ENCODE measurements around the gene PLCD1.

PLCD1 gene

GRCh38 chr3:38020342-38020726, 9.1 kb downstream of the PLCD1 start:
- no peak for TF ChIP-seq POLR2AphosphoS5 (IDR thresholded peaks at IDR 0.05; ENCODE audit: low read depth, low read length)
- FAIRE-seq = no peak
- no peak for DNase-seq (ENCODE audit: insufficient read length)

DNA sequence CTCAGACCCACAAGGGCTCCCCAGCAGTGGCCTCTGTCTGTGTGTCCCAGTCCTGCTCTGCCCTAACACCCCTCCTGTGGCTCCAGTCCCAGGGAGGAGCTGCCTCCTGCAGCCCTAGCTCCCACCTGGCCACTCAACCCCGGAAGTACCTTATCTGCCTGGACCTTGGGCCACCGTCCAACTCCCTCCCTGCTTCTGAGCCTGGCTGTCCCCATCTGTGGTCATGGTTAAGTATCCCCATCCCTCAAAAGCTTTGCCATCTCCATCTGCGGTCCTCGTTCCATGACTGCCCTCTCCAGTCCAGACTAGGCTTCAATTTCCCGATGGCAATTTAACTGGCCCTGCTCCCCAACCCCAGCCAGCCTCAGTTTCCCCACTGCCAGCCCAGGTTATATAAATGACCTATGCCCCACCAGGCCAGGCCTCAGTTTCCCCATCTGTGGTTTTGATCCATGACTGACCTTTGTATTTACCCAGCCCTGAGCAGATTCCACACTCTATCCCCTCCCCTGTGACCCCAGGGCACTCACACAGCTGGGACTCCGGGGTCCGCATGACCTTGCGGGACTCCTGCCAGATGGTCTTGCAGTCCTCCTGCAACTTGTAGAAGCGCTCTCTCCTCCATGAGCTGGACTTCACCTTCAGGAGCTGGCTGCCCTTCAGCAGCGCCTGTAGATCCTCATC, 9.6 kb downstream of the PLCD1 start:
- TF ChIP-seq TAF1 (IDR thresholded peaks at IDR 0.05; ENCODE audit: borderline replicate concordance, low read depth, low read length) = no peak
- no peak for TF ChIP-seq POLR2AphosphoS5 (IDR thresholded peaks at IDR 0.05; ENCODE audit: low read depth, low read length)
- no peak for TF ChIP-seq POLR2A (IDR thresholded peaks at IDR 0.05; ENCODE audit: low read depth, low read length)
- FAIRE-seq (no peak), DNase-seq (ENCODE audit: insufficient read length) (no peak)

DNA sequence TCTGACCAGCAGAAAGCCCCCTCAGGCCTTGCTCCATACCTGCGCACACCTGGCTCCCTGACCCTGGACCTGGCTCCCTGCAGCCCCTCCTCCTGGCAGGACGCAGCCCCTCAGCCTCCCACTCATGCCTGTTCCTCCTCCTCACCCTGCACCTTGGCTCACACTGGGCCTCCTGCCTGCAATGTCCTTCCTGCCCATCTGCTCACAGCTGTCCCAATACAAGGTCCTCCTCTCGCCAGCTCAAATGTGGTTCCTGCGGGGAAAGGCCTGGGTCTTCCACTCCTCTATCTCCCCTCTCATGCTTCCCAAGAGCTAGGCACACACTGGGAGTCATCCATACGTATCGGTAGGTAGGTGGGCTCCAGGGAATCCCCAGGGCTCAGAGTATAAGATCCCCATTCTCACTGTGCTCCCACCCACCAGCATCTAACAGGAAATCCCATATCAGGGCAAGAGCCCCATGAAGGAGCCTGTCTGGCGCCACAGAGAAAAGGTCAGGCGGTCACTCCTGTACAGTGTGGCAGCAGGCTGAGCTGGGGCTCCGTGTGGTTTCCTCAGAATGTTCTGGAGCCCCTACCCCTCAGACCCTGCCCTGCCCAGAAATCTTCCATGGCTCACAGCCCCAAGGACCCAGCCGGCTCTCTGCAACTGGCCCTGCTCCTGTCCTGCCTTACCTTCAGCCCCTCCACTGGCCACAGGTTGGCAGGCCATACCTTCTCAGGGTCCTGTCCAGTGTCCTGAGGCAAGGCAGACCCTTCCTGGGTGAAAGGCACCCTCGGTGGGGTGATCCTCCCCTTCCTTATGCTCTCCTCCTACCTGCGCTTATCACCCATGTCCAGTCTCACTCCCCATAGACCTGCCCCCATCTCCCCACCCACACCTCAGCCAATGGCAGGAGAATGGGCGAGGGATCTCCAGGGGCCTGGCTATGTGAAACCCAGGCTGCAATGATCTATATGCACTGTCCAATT, 10.9 kb downstream of the PLCD1 start:
- no peak for FAIRE-seq
- TF ChIP-seq POLR2AphosphoS5 (IDR thresholded peaks at IDR 0.05; ENCODE audit: low read depth, low read length) (no peak), TAF1 (IDR thresholded peaks at IDR 0.05; ENCODE audit: borderline replicate concordance, low read depth, low read length) (no peak), POLR2A (IDR thresholded peaks at IDR 0.05; ENCODE audit: low read depth, low read length) (no peak)

DNA sequence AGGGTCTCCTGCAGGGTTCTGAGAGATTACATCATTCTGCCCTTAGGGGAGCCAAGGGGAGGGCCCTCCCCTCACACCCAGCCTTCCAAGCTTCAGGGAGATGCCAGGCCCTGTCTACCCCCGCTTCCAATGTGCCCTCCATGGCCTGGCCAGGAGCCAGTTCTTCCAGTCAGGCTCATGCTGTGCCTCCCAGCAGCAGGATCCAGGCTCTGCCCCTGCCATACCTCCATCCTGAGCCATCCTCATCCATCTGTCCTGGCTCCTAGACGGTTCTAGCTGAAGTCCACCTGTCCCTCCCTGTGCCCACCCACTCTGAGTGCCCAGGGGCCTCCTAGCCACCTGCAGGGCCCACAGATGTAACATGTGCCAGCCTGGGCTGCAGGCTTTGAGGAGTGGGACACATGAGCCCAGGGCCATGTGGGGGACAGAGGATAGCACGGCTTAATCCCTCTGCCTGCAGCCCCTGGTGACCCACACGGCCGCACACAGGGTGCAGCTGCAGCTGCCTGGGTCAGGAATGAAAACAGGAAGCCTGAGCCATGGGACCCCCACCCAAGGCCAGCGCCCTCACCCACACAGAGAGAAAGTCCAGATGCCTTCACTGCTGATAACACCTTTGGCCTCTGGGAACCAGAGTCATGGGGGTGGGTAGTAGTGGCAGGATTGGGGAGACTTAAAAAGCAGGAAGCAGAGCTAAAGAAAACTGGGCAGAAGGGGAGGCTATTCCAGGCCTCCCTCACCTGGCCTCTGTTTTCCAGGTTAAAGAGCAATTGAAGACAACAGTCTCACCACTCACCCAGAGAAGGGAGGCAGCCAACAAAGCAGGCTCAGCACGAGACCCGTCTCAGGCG, 11.8 kb downstream of the PLCD1 start:
- no peak for DNase-seq (ENCODE audit: insufficient read length)
- TF ChIP-seq TAF1 (IDR thresholded peaks at IDR 0.05; ENCODE audit: borderline replicate concordance, low read depth, low read length) = no peak
- no peak for TF ChIP-seq POLR2AphosphoS5 (IDR thresholded peaks at IDR 0.05; ENCODE audit: low read depth, low read length)
- TF ChIP-seq POLR2A (IDR thresholded peaks at IDR 0.05; ENCODE audit: low read depth, low read length) = no peak
- FAIRE-seq = no peak

More for the DNA sequence above, 10.9 kb downstream of the PLCD1 start:
- no peak for DNase-seq (ENCODE audit: insufficient read length)

DNA sequence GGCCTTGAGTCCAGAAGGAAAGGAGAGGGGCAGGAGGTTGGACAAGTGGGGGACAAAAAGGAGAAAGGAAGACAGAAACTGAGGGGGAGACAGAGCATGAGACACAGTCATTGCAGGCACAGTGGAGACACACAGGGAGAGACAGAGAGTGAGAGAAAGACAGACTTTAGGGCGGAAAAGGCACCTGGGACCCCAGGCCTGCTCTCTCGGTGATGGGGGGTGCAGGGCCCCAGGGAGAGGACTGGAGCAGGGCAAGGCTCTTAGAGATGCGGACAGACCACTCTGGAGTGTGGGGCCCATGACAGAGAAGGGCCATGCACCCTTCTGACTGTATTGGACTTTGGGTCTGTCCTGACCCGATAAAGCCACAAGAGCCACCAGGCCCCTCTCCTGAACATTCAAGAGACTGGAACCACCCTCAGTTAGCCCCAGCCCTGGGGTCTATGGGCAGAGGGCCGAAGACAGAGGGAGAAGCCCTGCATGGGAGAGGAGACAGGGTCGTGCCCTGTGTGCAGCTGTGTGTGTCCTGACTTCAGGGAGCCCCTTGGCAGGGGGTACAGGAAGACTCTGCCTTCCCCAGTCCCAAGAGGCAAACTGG, 12.5 kb downstream of the PLCD1 start:
- TF ChIP-seq POLR2A (IDR thresholded peaks at IDR 0.05; ENCODE audit: low read depth, low read length) (no peak), TAF1 (IDR thresholded peaks at IDR 0.05; ENCODE audit: borderline replicate concordance, low read depth, low read length) (no peak), POLR2AphosphoS5 (IDR thresholded peaks at IDR 0.05; ENCODE audit: low read depth, low read length) (no peak)
- DNase-seq (ENCODE audit: insufficient read length) = no peak
- no peak for FAIRE-seq

GRCh38 chr3:38016410-38016809, 13.0 kb downstream of the PLCD1 start:
- DNase-seq (ENCODE audit: insufficient read length) = no peak
- no peak for FAIRE-seq
- TF ChIP-seq POLR2A (IDR thresholded peaks at IDR 0.05; ENCODE audit: low read depth, low read length) = no peak
- TF ChIP-seq TAF1 (IDR thresholded peaks at IDR 0.05; ENCODE audit: borderline replicate concordance, low read depth, low read length) = no peak
- TF ChIP-seq POLR2AphosphoS5 (IDR thresholded peaks at IDR 0.05; ENCODE audit: low read depth, low read length) = no peak

GRCh38 chr3:38015984-38016383, 13.5 kb downstream of the PLCD1 start:
- FAIRE-seq = no peak
- TF ChIP-seq POLR2A (IDR thresholded peaks at IDR 0.05; ENCODE audit: low read depth, low read length) (no peak), TAF1 (IDR thresholded peaks at IDR 0.05; ENCODE audit: borderline replicate concordance, low read depth, low read length) (no peak), POLR2AphosphoS5 (IDR thresholded peaks at IDR 0.05; ENCODE audit: low read depth, low read length) (no peak)
- no peak for DNase-seq (ENCODE audit: insufficient read length)

GRCh38 chr3:38015485-38015884, 14.0 kb downstream of the PLCD1 start:
- FAIRE-seq = no peak
- TF ChIP-seq POLR2AphosphoS5 (IDR thresholded peaks at IDR 0.05; ENCODE audit: low read depth, low read length) (no peak), POLR2A (IDR thresholded peaks at IDR 0.05; ENCODE audit: low read depth, low read length) (no peak), TAF1 (IDR thresholded peaks at IDR 0.05; ENCODE audit: borderline replicate concordance, low read depth, low read length) (no peak)

DNA sequence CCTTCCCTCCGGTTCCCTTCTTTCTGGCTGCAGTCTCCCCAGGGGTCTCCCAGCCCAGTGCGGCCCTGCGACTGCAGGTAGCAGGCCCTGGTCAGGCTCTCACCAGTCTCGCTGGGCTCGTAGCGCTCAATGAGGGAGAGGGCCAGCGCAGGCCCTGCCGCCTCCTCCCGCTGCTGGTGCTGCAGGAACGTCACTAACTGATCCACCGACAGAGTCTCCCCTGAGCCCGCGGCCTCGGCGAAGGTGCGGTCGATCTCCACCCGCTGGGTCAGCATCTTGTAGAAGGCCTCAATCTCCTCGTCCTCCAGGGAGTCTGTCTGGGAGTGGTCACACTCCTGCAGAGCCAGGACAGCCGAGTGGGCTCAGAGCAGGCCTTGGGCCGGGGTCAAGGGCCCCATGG, 18.3 kb downstream of the PLCD1 start:
- FAIRE-seq (no peak), DNase-seq (ENCODE audit: insufficient read length) (no peak)
- TF ChIP-seq POLR2A (IDR thresholded peaks at IDR 0.05; ENCODE audit: low read depth, low read length) (no peak), POLR2AphosphoS5 (IDR thresholded peaks at IDR 0.05; ENCODE audit: low read depth, low read length) (no peak), TAF1 (IDR thresholded peaks at IDR 0.05; ENCODE audit: borderline replicate concordance, low read depth, low read length) (no peak)

More at GRCh38 chr3:38015485-38015884, 14.0 kb downstream of the PLCD1 start:
- no peak for DNase-seq (ENCODE audit: insufficient read length)

DNA sequence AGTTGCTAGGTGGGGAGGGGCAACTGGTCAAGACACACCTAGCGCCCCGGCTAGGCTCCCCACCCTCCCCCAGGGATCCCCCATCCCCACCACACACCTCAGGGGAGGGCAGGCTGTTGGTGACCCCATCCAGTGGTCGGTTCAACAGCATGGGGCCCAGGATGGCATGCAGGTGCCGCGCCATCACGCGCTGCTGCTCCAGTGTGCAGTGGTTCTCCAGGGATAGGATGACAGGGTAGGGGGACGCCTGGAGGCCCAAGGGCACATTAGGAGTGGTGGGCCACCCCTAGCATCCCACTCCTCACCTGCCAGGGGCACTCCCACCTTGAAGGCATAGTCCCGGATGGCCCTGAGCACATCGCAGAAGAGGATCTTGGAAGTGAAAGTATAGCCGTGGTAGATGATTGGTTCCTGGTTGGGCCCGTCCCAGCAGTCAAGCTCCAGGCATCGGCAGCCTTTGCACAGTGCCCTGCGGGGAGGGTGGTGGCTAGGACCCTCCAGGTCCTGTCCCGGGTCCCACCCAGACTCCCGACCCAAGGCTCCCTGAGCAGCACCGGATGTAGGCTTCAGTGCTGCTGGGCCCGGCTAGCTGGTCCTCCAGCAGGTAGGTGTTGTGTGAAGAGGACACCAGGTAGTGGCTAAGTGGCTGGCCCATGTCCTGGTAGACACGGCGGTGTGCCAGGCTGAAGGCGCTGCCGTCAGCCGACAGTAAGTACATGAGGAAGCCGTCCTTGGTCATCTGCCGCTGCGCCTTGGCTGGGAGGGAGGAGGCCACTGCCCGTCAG, 19.4 kb downstream of the PLCD1 start:
- no peak for DNase-seq (ENCODE audit: insufficient read length)
- TF ChIP-seq POLR2AphosphoS5 (IDR thresholded peaks at IDR 0.05; ENCODE audit: low read depth, low read length) (no peak), TAF1 (IDR thresholded peaks at IDR 0.05; ENCODE audit: borderline replicate concordance, low read depth, low read length) (no peak), POLR2A (IDR thresholded peaks at IDR 0.05; ENCODE audit: low read depth, low read length) (no peak)
- FAIRE-seq = no peak
